Measurements from ENCODE around the gene SFSWAP. TPM values are rescaled to one million over a fixed set of nuclear protein-coding genes. Genes with fewer than 3 reads are reported as not detected.

SFSWAP gene
- total RNA-seq, 1 experiment from 2014 or later: 76.3 TPM

GRCh38 chr12:131796411-131796736, 85.5 kb downstream of the SFSWAP start:
- peak overlapping the region; percentile 93 for H3K27ac Mint-ChIP-seq
- H3K9me3 Mint-ChIP-seq: no peaks in the 10 kb centered on the region
- ATAC-seq (no peak), DNase-seq (ENCODE audit: low spot score) (no peak)
- TF ChIP-seq CDX4 (CRISPR knock-in tag; IDR thresholded peaks at IDR 0.05; ENCODE audit: borderline replicate concordance) (no peak), CBFB (CRISPR knock-in tag; IDR thresholded peaks at IDR 0.05; ENCODE audit: low read depth) (no peak), E2F5 (CRISPR knock-in tag; IDR thresholded peaks at IDR 0.05) (0 out of 2 replicates have a peak, but pooled peaks have one; percentile 17), ZNF121 (CRISPR knock-in tag; IDR thresholded peaks at IDR 0.05) (peak; percentile 99)
- peaks cover 49% of the 10 kb centered on the region for H3K36me3 Mint-ChIP-seq
- no peaks in the 10 kb centered on the region; the same call in 1 of the 2 replicates for H3K27me3 Mint-ChIP-seq (ENCODE audit: low read depth)
- ChIA-PET POLR2A (interaction anchor here (1.0 to 1.4 kb wide), 2 partner anchors 22 to 30 kb away, joined by 3 to 4 read pairs; no protein-coding TSS in a partner anchor), CTCF (interaction anchor here (0.8 to 2.7 kb wide), 12 partner anchors 10 to 67 kb away, joined by 3 to 12 read pairs (median 6); no protein-coding TSS in a partner anchor)
- H3K4me1 Mint-ChIP-seq: peaks cover 38% of the 10 kb centered on the region
- peak overlapping the region; percentile 24 for H3K4me3 Mint-ChIP-seq

GRCh38 chr12:131796754-131797587, 86.1 kb downstream of the SFSWAP start:
- peak overlapping the region; percentile 96 for H3K27ac Mint-ChIP-seq
- H3K4me1 Mint-ChIP-seq: peaks cover 38% of the 10 kb centered on the region
- ChIA-PET CTCF (interaction anchor here (0.6 to 2.7 kb wide), 19 partner anchors 8 to 477 kb away, joined by 3 to 12 read pairs (median 4); no protein-coding TSS in a partner anchor), POLR2A (interaction anchor here (0.6 to 1.4 kb wide), 3 partner anchors 23 to 42 kb away, joined by 3 to 4 read pairs (median 3); no protein-coding TSS in a partner anchor)
- no peaks in the 10 kb centered on the region for H3K9me3 Mint-ChIP-seq
- peaks cover 47% of the 10 kb centered on the region for H3K36me3 Mint-ChIP-seq
- ATAC-seq: peak; percentile 61
- peak; percentile 65 for DNase-seq (ENCODE audit: low spot score)
- H3K4me3 Mint-ChIP-seq: no peak overlapping the region
- TF ChIP-seq ZNF425 (CRISPR knock-in tag; conservative IDR thresholded peaks at IDR 0.05) (no peak), NFYB (CRISPR knock-in tag; conservative IDR thresholded peaks at IDR 0.05; ENCODE audit: low read depth) (no peak), ZNF263 (CRISPR knock-in tag; IDR thresholded peaks at IDR 0.05; ENCODE audit: low read depth) (peak; percentile 95), ZNF671 (CRISPR knock-in tag; IDR thresholded peaks at IDR 0.05) (no peak), ZBTB43 (CRISPR knock-in tag; IDR thresholded peaks at IDR 0.05) (no peak), TEAD1 (CRISPR knock-in tag; IDR thresholded peaks at IDR 0.05) (no peak), ZSCAN18 (CRISPR knock-in tag; IDR thresholded peaks at IDR 0.05) (no peak)
- H3K27me3 Mint-ChIP-seq (ENCODE audit: low read depth): no peaks in the 10 kb centered on the region; the same call in 1 of the 2 replicates

GRCh38 chr12:131797588-131797934, 86.7 kb downstream of the SFSWAP start:
- H3K36me3 Mint-ChIP-seq: peaks cover 47% of the 10 kb centered on the region
- no peaks in the 10 kb centered on the region; the same call in 1 of the 2 replicates for H3K27me3 Mint-ChIP-seq (ENCODE audit: low read depth)
- ChIA-PET CTCF (interaction anchor here (0.8 to 1.7 kb wide), 6 partner anchors 12 to 44 kb away, joined by 4 to 12 read pairs (median 6); no protein-coding TSS in a partner anchor), POLR2A (no interaction called here)
- no peak overlapping the region; the same call in 1 of the 2 replicates for H3K27ac Mint-ChIP-seq
- no peaks in the 10 kb centered on the region for H3K9me3 Mint-ChIP-seq
- ATAC-seq (no peak), DNase-seq (ENCODE audit: low spot score) (no peak)
- peaks cover 38% of the 10 kb centered on the region for H3K4me1 Mint-ChIP-seq
- no peak for TF ChIP-seq ZNF425 (CRISPR knock-in tag; conservative IDR thresholded peaks at IDR 0.05)
- TF ChIP-seq ZNF263 (CRISPR knock-in tag; IDR thresholded peaks at IDR 0.05; ENCODE audit: low read depth): peak; percentile 2; the same call in 1 of the 2 replicates
- H3K4me3 Mint-ChIP-seq: no peak overlapping the region
